Panc1 (cell line): ENCODE data around the gene PRDX3. TPM values are rescaled to one million over a fixed set of nuclear protein-coding genes. Genes with fewer than 3 reads are reported as not detected.

Source experiments
- ATAC-seq: fragments of 200-7000 bp; cut with Tn5 transposase; 2 replicates; pipeline ENCODE4 v1.9.1; 2020; ENCODE audit warnings: mild to moderate bottlenecking, moderate library complexity
- BruUV-seq: library from RNA; stranded (reverse); fragments of 400-500 nt; replicated peaks from 2 replicates; lab custom pipeline; 2021; lab: Mats Ljungman, UMichigan
- CTCF ChIA-PET: fragments of 300-600 bp; sonication (Branson Sonifier 250); formaldehyde crosslinking; loops from one replicate; lab custom pipeline; 2022; ENCODE audit warnings: antibody characterized with exemption; lab: Charles Lee
- POLR2A ChIA-PET: fragments of 300-600 bp; sonication (Branson Sonifier 250); formaldehyde crosslinking; loops from one replicate; lab custom pipeline; 2022; ENCODE audit warnings: antibody characterized with exemption; lab: Charles Lee
- DNase-seq: peaks from one replicate; pipeline ENCODE4 v3.0.0-alpha.2; 2010; ENCODE audit warnings: low read depth, low spot score
- H3K27ac ChIP-seq: 2 replicates; pipeline ENCODE4 v1.5.1; 2011; ENCODE audit warnings: mild to moderate bottlenecking, low read length, inconsistent platforms
- H3K27me3 ChIP-seq: fragments of 200-500 bp; sonication (Bioruptor generic); 2 replicates; pipeline ENCODE4 v1.6.0; 2014; ENCODE audit warnings: low read length, inconsistent platforms; ENCODE audit not compliant: control insufficient read depth, insufficient read depth
- H3K36me3 ChIP-seq: fragments of 200-500 bp; sonication (Bioruptor generic); 2 replicates; pipeline ENCODE4 v1.5.1; 2014; ENCODE audit warnings: inconsistent platforms, mild to moderate bottlenecking, low read length, moderate library complexity; ENCODE audit not compliant: control insufficient read depth, insufficient read depth
- H3K4me1 ChIP-seq: 2 replicates; pipeline ENCODE4 v1.5.1; 2011; ENCODE audit warnings: inconsistent platforms, mild to moderate bottlenecking, low read length, moderate library complexity; ENCODE audit not compliant: control insufficient read depth, insufficient read depth
- H3K4me3 ChIP-seq, 2 experiments: 2 replicates each; pipeline ENCODE4 v1.5.1; 2011 to 2012; ENCODE audit warnings: low read depth in 2 of 2, low read length in 2 of 2, mild to moderate bottlenecking in 2 of 2, inconsistent platforms in 1 of 2, moderate library complexity in 1 of 2
- H3K9me3 ChIP-seq: fragments of 200-500 bp; sonication (Bioruptor generic); 2 replicates; pipeline ENCODE4 v1.5.1; 2014; ENCODE audit warnings: low read depth, mild to moderate bottlenecking, inconsistent platforms, low read length, moderate library complexity; ENCODE audit not compliant: control insufficient read depth, insufficient read depth
- POLR2AphosphoS5 ChIP-seq: IDR thresholded peaks from 2 replicates; pipeline ENCODE4 v1.6.1; 2012; ENCODE audit warnings: mild to moderate bottlenecking, low read depth, low read length, moderate library complexity
- SIN3A ChIP-seq: IDR thresholded peaks from 2 replicates; pipeline ENCODE4 v1.6.1; 2012; ENCODE audit warnings: low read depth, mild to moderate bottlenecking, low read length, moderate library complexity, borderline replicate concordance; ENCODE audit not compliant: insufficient read depth
- TCF7L2 ChIP-seq: IDR thresholded peaks from 2 replicates; pipeline ENCODE4 v1.6.1; 2011; ENCODE audit warnings: mild to moderate bottlenecking, low read depth, low read length, inconsistent platforms
- in situ Hi-C: cut with HindIII; loops from 2 replicates; pipeline ENCODE4 v1.10.0; 2016; ENCODE audit warnings: low sequenced_read_pairs, low pct_unique_long_range_greater_than_20kb
- intact Hi-C: fragments of 100-400 bp; cut with micrococcal nuclease; formaldehyde crosslinking; loops from one replicate; pipeline ENCODE4 v1.10.0; 2022; ENCODE audit not compliant: unreplicated experiment
- total RNA-seq: library from RNA; stranded (reverse); gene quantifications from one replicate; pipeline ENCODE4 v1.2.1, GENCODE V29; 2021; ENCODE audit not compliant: unreplicated experiment
- TF ChIP-seq, protein P1 (sequence below), 2 experiments: IDR thresholded peaks; 2 replicates each; pipeline ENCODE4 v1.6.1; 2011 to 2012; ENCODE audit warnings: low read depth in 2 of 2, control low read depth in 1 of 2, low read length in 1 of 2, mild to moderate bottlenecking in 1 of 2, moderate library complexity in 1 of 2; ENCODE audit not compliant: insufficient read depth in 1 of 2
- TF ChIP-seq, protein P2 (sequence below): fragments of 450-650 bp; IDR thresholded peaks from 2 replicates; pipeline ENCODE4 v1.5.1; 2017; ENCODE audit warnings: mild to moderate bottlenecking

PRDX3 gene
- total RNA-seq, 1 experiment from 2014 or later, result 235 TPM

DNA sequence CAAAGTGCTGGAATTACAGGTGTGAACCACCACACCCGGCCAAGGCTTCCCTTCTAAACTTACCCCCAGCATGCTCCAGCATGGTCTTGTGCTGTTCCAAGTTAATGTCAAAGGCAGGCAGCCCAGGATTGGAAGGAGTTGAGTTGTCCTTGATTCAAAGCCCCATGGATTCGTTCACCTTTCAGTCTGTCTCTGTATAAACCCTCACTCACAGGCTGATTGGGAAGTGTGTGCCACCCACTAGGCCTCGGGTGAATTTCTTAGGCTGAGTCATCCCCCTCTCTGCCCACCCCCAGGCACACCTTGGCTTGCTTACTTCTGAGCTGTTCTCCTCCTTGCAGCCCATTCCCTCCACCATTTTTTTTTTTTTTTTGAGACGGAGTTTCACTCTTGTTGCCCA is 13.3 kb upstream of the PRDX3 start:
- Histone ChIP-seq H3K4me3 (no peak overlapping the region), H3K27ac (no peak overlapping the region), H3K4me1 (0 out of 2 replicates have a peak, but pooled peaks cover 4% of the 10 kb centered on the region), H3K27me3 (no peaks in the 10 kb centered on the region), H3K9me3 (no peaks in the 10 kb centered on the region), H3K36me3 (no peaks in the 10 kb centered on the region)
- POLR2A ChIA-PET, result interaction anchor here (0.7 kb wide), 1 partner anchor 15 kb away, joined by 3 read pairs; no protein-coding TSS in a partner anchor
- CTCF ChIA-PET, result interaction anchor here (0.6 kb wide), 1 partner anchor 254 kb away, joined by 5 read pairs; no protein-coding TSS in a partner anchor
- in situ Hi-C loops (no loop called here), intact Hi-C loops (no loop called here)
- TF ChIP-seq, protein P1, sequence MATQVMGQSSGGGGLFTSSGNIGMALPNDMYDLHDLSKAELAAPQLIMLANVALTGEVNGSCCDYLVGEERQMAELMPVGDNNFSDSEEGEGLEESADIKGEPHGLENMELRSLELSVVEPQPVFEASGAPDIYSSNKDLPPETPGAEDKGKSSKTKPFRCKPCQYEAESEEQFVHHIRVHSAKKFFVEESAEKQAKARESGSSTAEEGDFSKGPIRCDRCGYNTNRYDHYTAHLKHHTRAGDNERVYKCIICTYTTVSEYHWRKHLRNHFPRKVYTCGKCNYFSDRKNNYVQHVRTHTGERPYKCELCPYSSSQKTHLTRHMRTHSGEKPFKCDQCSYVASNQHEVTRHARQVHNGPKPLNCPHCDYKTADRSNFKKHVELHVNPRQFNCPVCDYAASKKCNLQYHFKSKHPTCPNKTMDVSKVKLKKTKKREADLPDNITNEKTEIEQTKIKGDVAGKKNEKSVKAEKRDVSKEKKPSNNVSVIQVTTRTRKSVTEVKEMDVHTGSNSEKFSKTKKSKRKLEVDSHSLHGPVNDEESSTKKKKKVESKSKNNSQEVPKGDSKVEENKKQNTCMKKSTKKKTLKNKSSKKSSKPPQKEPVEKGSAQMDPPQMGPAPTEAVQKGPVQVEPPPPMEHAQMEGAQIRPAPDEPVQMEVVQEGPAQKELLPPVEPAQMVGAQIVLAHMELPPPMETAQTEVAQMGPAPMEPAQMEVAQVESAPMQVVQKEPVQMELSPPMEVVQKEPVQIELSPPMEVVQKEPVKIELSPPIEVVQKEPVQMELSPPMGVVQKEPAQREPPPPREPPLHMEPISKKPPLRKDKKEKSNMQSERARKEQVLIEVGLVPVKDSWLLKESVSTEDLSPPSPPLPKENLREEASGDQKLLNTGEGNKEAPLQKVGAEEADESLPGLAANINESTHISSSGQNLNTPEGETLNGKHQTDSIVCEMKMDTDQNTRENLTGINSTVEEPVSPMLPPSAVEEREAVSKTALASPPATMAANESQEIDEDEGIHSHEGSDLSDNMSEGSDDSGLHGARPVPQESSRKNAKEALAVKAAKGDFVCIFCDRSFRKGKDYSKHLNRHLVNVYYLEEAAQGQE (IDR thresholded peaks at IDR 0.05; ENCODE audit: insufficient read depth in 1 of 2, low read depth in 2 of 2, low read length in 1 of 2), result no peak
- TF ChIP-seq TCF7L2 (no peak), SIN3A (no peak), POLR2AphosphoS5 (no peak)
- TF ChIP-seq, protein P2, sequence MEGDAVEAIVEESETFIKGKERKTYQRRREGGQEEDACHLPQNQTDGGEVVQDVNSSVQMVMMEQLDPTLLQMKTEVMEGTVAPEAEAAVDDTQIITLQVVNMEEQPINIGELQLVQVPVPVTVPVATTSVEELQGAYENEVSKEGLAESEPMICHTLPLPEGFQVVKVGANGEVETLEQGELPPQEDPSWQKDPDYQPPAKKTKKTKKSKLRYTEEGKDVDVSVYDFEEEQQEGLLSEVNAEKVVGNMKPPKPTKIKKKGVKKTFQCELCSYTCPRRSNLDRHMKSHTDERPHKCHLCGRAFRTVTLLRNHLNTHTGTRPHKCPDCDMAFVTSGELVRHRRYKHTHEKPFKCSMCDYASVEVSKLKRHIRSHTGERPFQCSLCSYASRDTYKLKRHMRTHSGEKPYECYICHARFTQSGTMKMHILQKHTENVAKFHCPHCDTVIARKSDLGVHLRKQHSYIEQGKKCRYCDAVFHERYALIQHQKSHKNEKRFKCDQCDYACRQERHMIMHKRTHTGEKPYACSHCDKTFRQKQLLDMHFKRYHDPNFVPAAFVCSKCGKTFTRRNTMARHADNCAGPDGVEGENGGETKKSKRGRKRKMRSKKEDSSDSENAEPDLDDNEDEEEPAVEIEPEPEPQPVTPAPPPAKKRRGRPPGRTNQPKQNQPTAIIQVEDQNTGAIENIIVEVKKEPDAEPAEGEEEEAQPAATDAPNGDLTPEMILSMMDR, result no peak
- ATAC-seq, result no peak
- no peak for DNase-seq
- no TSS peak for BruUV-seq

DNA sequence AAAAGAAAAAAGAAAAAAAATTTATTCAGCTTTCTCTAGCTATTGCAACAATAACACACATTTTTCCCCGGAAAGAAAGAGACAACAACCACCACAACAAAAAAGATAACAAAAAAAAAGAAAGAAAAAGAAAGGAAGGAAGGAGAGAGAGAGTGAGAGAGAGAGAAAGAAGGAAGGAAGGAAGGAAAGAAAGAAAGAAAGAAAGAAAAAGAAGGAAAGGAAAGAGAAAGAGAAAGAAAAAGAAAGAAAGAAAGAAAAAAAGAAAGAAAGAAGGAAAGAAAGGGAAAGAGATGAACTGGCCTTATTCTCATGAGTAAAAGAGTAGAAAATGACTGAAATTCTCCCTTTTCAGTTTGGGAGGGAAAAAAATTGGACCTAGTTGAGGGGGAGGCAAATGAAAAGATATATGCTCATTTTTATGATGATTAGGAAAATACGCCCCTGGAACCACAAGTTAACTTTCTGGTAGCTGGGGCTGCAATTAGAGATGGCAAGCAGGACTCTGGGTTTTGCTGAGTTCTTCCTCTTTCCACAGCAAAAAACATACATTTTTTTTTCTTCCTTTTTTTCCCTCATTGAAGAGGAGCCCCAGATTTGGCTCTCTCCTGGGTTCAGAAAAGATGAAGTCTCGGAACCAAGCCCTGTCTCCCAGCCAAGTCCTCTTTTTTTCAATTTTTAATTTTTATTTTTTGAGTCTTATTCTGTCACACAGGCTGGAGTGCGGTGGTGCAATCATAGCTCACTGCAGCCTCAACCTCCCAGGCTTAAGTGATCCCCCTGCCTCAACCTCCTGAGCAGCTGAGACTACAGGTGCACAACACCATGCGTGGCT is 12.6 kb upstream of the PRDX3 start:
- Histone ChIP-seq H3K4me1 (0 out of 2 replicates have a peak, but pooled peaks cover 4% of the 10 kb centered on the region), H3K27ac (no peak overlapping the region), H3K36me3 (no peaks in the 10 kb centered on the region), H3K27me3 (no peaks in the 10 kb centered on the region), H3K4me3 (no peak overlapping the region), H3K9me3 (no peaks in the 10 kb centered on the region)
- ATAC-seq (no peak), DNase-seq (no peak)
- POLR2A ChIA-PET, result interaction anchor here (0.7 kb wide), 1 partner anchor 16 kb away, joined by 3 read pairs; no protein-coding TSS in a partner anchor
- CTCF ChIA-PET, result interaction anchor here (0.5 to 1.3 kb wide), 4 partner anchors 8 to 254 kb away, joined by 3 to 5 read pairs (median 4); no protein-coding TSS in a partner anchor
- intact Hi-C loops (no loop called here), in situ Hi-C loops (no loop called here)
- no TSS peak for BruUV-seq
- TF ChIP-seq, protein P2, result no peak
- TF ChIP-seq, protein P1 (IDR thresholded peaks at IDR 0.05; ENCODE audit: insufficient read depth in 1 of 2, low read depth in 2 of 2, low read length in 1 of 2), result no peak
- TF ChIP-seq TCF7L2 (no peak), SIN3A (no peak), POLR2AphosphoS5 (no peak)
